ENCODE measurements around the gene PIK3C2G. TPM values are rescaled to one million over a fixed set of nuclear protein-coding genes. Genes with fewer than 3 reads are reported as not detected.

PIK3C2G gene
- total RNA-seq, 4 donors from 2014 or later = 0.10 to 0.88 (median 0.40) TPM; not detected in 1

DNA sequence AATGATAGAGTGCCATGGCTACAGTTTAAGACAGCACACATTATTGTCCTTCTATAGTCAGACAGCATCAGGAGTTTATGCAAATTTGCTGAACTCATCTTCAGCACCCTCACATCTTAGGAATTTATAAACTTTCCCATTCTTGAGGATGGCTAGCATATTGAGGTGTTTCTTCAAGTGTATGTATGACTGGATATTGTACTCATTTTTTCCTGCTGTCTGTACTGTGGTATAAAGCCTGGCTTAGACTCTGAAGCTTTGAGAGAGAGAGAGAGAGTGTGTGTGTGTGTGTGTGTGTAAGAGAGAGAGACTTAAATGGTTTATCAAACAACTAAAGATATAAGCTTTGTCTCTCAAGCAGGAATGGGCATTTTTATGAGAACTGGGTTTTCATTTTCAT lies 161.6 kb downstream of the PIK3C2G start:
- no peak overlapping the region for H3K27ac ChIP-seq
- H3K4me1 ChIP-seq = no peaks in the 10 kb centered on the region
- intact Hi-C loops (cut with DNase I) = no loop called here
- H3K9me3 ChIP-seq = no peaks in the 10 kb centered on the region
- H3K27me3 ChIP-seq = no peaks in the 10 kb centered on the region
- TF ChIP-seq POLR2A (IDR thresholded peaks at IDR 0.05) = no peak
- TF ChIP-seq, protein P1, sequence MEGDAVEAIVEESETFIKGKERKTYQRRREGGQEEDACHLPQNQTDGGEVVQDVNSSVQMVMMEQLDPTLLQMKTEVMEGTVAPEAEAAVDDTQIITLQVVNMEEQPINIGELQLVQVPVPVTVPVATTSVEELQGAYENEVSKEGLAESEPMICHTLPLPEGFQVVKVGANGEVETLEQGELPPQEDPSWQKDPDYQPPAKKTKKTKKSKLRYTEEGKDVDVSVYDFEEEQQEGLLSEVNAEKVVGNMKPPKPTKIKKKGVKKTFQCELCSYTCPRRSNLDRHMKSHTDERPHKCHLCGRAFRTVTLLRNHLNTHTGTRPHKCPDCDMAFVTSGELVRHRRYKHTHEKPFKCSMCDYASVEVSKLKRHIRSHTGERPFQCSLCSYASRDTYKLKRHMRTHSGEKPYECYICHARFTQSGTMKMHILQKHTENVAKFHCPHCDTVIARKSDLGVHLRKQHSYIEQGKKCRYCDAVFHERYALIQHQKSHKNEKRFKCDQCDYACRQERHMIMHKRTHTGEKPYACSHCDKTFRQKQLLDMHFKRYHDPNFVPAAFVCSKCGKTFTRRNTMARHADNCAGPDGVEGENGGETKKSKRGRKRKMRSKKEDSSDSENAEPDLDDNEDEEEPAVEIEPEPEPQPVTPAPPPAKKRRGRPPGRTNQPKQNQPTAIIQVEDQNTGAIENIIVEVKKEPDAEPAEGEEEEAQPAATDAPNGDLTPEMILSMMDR (IDR thresholded peaks at IDR 0.05) = no peak
- H3K4me3 ChIP-seq (replicated peaks in 1 of 3) = no peak overlapping the region
- H3K36me3 ChIP-seq = no peaks in the 10 kb centered on the region
- DNase-seq = no peak

DNA sequence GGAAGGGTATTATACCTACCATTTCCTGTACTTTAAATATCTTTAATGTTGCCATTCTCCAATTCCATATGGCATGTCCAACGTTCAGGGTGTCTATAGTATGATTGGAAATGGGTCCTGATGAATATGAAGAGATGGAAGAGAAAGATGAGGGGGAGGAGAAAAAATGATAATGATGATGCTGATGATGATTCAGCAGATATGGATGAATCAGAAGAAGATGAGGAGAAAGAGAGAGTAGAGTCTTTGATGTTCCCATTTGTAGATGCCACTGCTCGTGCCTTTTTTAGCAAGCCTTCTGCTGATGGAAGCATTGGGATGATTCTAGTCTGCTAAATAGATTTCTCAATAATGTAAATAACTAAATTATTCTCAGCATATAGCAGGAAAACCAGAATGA lies 163.5 kb downstream of the PIK3C2G start:
- 81 to 90% methylated on average over 2 of the region's 2 CpGs for WGBS, 2 donors
- H3K27me3 ChIP-seq = no peaks in the 10 kb centered on the region
- H3K4me3 ChIP-seq (replicated peaks in 1 of 3) = no peak overlapping the region
- intact Hi-C loops (cut with DNase I) = no loop called here
- H3K36me3 ChIP-seq = no peaks in the 10 kb centered on the region
- H3K9me3 ChIP-seq = no peaks in the 10 kb centered on the region
- H3K27ac ChIP-seq = no peak overlapping the region
- H3K4me1 ChIP-seq = no peaks in the 10 kb centered on the region
- TF ChIP-seq, protein P1 (IDR thresholded peaks at IDR 0.05) = no peak
- TF ChIP-seq POLR2A (IDR thresholded peaks at IDR 0.05) = no peak
- no peak for DNase-seq

DNA sequence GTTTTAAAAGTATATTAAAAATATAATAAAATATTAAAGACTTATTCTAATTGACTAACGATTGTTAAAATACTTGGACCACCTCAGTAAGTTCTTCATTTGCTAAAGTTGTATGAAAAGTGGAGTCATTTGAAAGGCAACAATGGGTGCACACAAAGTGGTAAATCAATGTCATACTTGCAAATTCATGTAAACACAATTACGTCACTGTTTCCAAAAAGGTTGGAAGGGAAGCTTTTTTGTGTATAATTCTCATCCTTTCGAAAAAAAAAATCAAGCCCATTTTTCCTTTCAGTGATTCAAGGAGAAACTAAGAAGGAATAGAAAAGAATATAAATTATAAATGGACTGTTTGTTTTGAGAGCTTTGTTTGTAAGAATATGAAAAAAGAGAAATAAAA lies 166.2 kb downstream of the PIK3C2G start:
- H3K4me1 ChIP-seq = no peaks in the 10 kb centered on the region
- intact Hi-C loops (cut with DNase I) = no loop called here
- no peak overlapping the region for H3K27ac ChIP-seq
- no peaks in the 10 kb centered on the region for H3K36me3 ChIP-seq
- DNase-seq = no peak
- no peaks in the 10 kb centered on the region for H3K9me3 ChIP-seq
- no peak for TF ChIP-seq POLR2A (IDR thresholded peaks at IDR 0.05)
- TF ChIP-seq, protein P1 (IDR thresholded peaks at IDR 0.05) = no peak
- H3K4me3 ChIP-seq (replicated peaks in 1 of 3) = no peak overlapping the region
- no peaks in the 10 kb centered on the region for H3K27me3 ChIP-seq
- 84 to 86% methylated on average over 3 of the region's 3 CpGs for WGBS, 2 donors

DNA sequence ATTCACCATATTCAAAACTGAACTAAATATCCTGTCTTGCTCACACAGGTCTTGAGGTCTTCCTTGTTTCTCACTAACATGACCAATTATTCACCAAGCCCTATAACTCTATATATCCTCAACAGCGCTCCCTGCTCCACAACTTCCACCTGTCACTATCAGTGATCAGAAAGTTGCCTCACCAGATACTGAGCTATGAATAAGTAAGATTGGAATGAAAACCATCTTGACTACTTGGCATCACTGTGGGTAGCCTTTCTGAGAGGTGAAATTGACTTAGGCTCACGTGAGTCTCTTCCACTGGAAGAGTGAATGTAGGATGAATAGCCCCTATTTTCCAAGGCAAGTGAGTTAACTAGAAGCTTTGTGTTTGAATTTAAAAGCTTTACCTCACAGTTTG lies 167.1 kb downstream of the PIK3C2G start:
- TF ChIP-seq, protein P1 (IDR thresholded peaks at IDR 0.05) = no peak
- TF ChIP-seq POLR2A (IDR thresholded peaks at IDR 0.05) = no peak
- Histone ChIP-seq H3K9me3 (no peaks in the 10 kb centered on the region), H3K36me3 (no peaks in the 10 kb centered on the region), H3K27me3 (no peaks in the 10 kb centered on the region), H3K4me1 (no peaks in the 10 kb centered on the region), H3K27ac (no peak overlapping the region), H3K4me3 (replicated peaks in 1 of 3) (no peak overlapping the region)
- DNase-seq = no peak
- WGBS, 2 donors = 88 to 94% methylated on average over 2 of the region's 2 CpGs
- intact Hi-C loops (cut with DNase I) = no loop called here

DNA sequence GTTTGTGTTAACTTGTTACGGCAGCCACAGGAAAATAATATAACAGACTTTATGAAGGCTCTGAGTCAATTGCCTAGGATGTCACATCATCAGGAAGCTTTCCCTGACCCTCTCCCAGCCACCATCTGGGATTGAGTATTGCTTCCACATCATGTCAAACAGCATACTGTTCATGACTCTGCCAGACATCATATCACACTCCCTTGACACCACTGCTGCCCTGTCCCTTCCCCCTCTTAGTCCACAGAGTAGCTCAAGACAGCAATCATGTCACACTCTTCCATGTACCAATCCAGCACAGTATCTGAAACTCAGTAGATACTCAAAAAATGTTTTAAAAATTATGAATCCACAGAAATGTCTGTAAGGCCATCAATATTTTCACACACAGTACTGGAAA lies 168.0 kb downstream of the PIK3C2G start:
- WGBS, 2 donors = 82 to 100% methylated on average over 1 of the region's 1 CpG

More for the DNA sequence above, 168.0 kb downstream of the PIK3C2G start:
- H3K9me3 ChIP-seq = no peaks in the 10 kb centered on the region
- no peaks in the 10 kb centered on the region for H3K4me1 ChIP-seq
- no peaks in the 10 kb centered on the region for H3K36me3 ChIP-seq
- H3K27ac ChIP-seq = no peak overlapping the region
- H3K27me3 ChIP-seq = no peaks in the 10 kb centered on the region
- no peak for DNase-seq
- H3K4me3 ChIP-seq (replicated peaks in 1 of 3) = no peak overlapping the region
- intact Hi-C loops (cut with DNase I) = no loop called here
- no peak for TF ChIP-seq POLR2A (IDR thresholded peaks at IDR 0.05)
- TF ChIP-seq, protein P1 (IDR thresholded peaks at IDR 0.05) = no peak

All from thyroid gland (tissue), 4 donors.